ENCODE results near the gene CCDC33.

CCDC33 gene

GRCh38 chr15:74343127-74343796 lies 107.1 kb downstream of the CCDC33 start:
- no peak overlapping the region for H3K27ac ChIP-seq
- TF ChIP-seq CTCF (IDR thresholded peaks at IDR 0.05) (no peak), ZFX (IDR thresholded peaks at IDR 0.05; ENCODE audit: borderline replicate concordance) (no peak)

- TF ChIP-seq ZFX (IDR thresholded peaks at IDR 0.05; ENCODE audit: borderline replicate concordance) = no peak
- TF ChIP-seq CTCF (IDR thresholded peaks at IDR 0.05) = no peak
- H3K27ac ChIP-seq = no peak overlapping the region
Observed at GRCh38 chr15:74343797-74344127, 107.6 kb downstream of the CCDC33 start.

- TF ChIP-seq CTCF (IDR thresholded peaks at IDR 0.05) (no peak), ZFX (IDR thresholded peaks at IDR 0.05; ENCODE audit: borderline replicate concordance) (no peak)
- H3K27ac ChIP-seq = no peak overlapping the region
Observed at GRCh38 chr15:74345051-74345450, 108.9 kb downstream of the CCDC33 start.

- no peak for TF ChIP-seq ZFX (IDR thresholded peaks at IDR 0.05; ENCODE audit: borderline replicate concordance)
- TF ChIP-seq CTCF (IDR thresholded peaks at IDR 0.05) = no peak
- H3K27ac ChIP-seq = no peak overlapping the region
Observed at GRCh38 chr15:74347757-74348250, 111.7 kb downstream of the CCDC33 start.

GRCh38 chr15:74349241-74349778 lies 113.2 kb downstream of the CCDC33 start:
- no peak overlapping the region for H3K27ac ChIP-seq
- no peak for TF ChIP-seq ZFX (IDR thresholded peaks at IDR 0.05; ENCODE audit: borderline replicate concordance)
- TF ChIP-seq CTCF (IDR thresholded peaks at IDR 0.05) = no peak

- H3K27ac ChIP-seq = no peak overlapping the region
- TF ChIP-seq ZFX (IDR thresholded peaks at IDR 0.05; ENCODE audit: borderline replicate concordance) (no peak), CTCF (IDR thresholded peaks at IDR 0.05) (no peak)
Observed at GRCh38 chr15:74350295-74351275, 114.5 kb downstream of the CCDC33 start.
